Tongue (tissue), 3 donors: Measurements from ENCODE around the gene KBTBD13. TPM values are rescaled to one million over a fixed set of nuclear protein-coding genes. Genes with fewer than 3 reads are reported as not detected.

Experiments used
- DNase-seq: peaks from one replicate; pipeline ENCODE4 v3.0.0-alpha.2; 2015
- small RNA-seq: library from RNA; depleted of rRNA; stranded (forward); fragments of <200 nt; gene quantifications from one replicate; pipeline ENCODE3, GENCODE V24; 2014; ENCODE audit warnings: low replicate concordance
- total RNA-seq: library from RNA; depleted of rRNA; stranded (reverse); fragments of >200 nt; gene quantifications from one replicate; pipeline ENCODE4 v1.2.3, GENCODE V29; 2014

Gene KBTBD13
- total RNA-seq, 1 donor from 2014 or later: 2.6 TPM

DNA sequence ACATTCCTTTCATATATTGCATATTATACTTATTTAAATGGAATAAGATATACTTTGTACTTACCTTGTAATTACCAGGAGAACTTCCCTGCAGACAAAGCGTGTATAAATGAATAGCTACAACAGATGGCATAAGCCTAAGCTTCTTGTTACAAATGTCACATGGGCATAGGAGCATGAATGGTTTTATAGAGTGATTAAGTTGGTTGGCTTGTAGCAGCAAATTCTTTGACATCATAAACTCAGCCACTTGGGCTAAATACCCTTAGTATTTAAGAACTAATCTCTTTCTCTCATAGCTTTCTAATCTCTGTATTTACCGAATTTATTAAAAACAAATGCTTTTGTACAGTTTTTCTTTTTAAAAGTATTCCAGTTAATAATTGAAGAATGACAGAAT lies 38.5 kb downstream of the KBTBD13 start, which contains the start of gene UBAP1L:
UBAP1L (minus strand) TSS at position 115 of the 400 bp plus-strand sequence. CDS start 8,985 bp downstream, outside the sequence.
- DNase-seq: peak; percentile 46

- DNase-seq: peak; percentile 43
These were observed 39.0 kb downstream of the KBTBD13 start for GRCh38 chr15:65115542-65115941.

Small RNA genes lying within 50 kb of the gene (small RNA-seq; reads per million reads assigned to genes)
- not detected for gene AC013553.1

Other genes starting within 250 kb of the KBTBD13 start
- gene PLEKHO2, start 234.8 kb upstream of the KBTBD13 start, total RNA-seq: 33.5 TPM
- gene ANKDD1A, start 164.8 kb upstream of the KBTBD13 start, total RNA-seq: 14.4 TPM
- gene SPG21, start 86.8 kb upstream of the KBTBD13 start, total RNA-seq: 74.6 TPM
- gene MTFMT, start 47.1 kb upstream of the KBTBD13 start, total RNA-seq: 20.8 TPM
- gene SLC51B, start 31.4 kb upstream of the KBTBD13 start, total RNA-seq: 1.4 TPM
- gene RASL12, start 8.8 kb upstream of the KBTBD13 start, total RNA-seq: 32.8 TPM
- 2.3 TPM for gene UBAP1L, start 38.5 kb downstream of the KBTBD13 start, total RNA-seq
- gene PDCD7, start 57.1 kb downstream of the KBTBD13 start, total RNA-seq: 13.1 TPM
- 75.4 TPM for gene CLPX, start 108.6 kb downstream of the KBTBD13 start, total RNA-seq
- gene CILP, start 134.7 kb downstream of the KBTBD13 start, total RNA-seq: 70.9 TPM
- 8.7 TPM for gene PARP16, start 210.1 kb downstream of the KBTBD13 start, total RNA-seq
- not detected for gene RNU5A-1, start 219.3 kb downstream of the KBTBD13 start, total RNA-seq
- not detected for gene RNU5B-1, start 227.9 kb downstream of the KBTBD13 start, total RNA-seq